NAMALWA (cell line): ENCODE measurements around the gene CLOCK.

Source experiments
- DNase-seq: peaks from one replicate; pipeline ENCODE4 v3.0.0-alpha.2; 2015; ENCODE audit warnings: low spot score

CLOCK gene

GRCh38 chr4:55469979-55470378 lies 76.7 kb downstream of the CLOCK start:
- no peak for DNase-seq

- DNase-seq: no peak
Observed at GRCh38 chr4:55468724-55469123, 78.0 kb downstream of the CLOCK start.

- no peak for DNase-seq
Observed at GRCh38 chr4:55466001-55466400, 80.7 kb downstream of the CLOCK start.

GRCh38 chr4:55458611-55459010 lies 88.1 kb downstream of the CLOCK start:
- no peak for DNase-seq

- DNase-seq: no peak
Observed at GRCh38 chr4:55458164-55458563, 88.5 kb downstream of the CLOCK start.

- DNase-seq: no peak
Observed at GRCh38 chr4:55450566-55450965, 96.1 kb downstream of the CLOCK start.

GRCh38 chr4:55447831-55448230 lies 98.9 kb downstream of the CLOCK start:
- DNase-seq: no peak

GRCh38 chr4:55447108-55447708 lies 99.5 kb downstream of the CLOCK start:
- no peak for DNase-seq

GRCh38 chr4:55446578-55446922 lies 100.2 kb downstream of the CLOCK start:
- DNase-seq: no peak

- no peak for DNase-seq
Observed at GRCh38 chr4:55445921-55446577, 100.7 kb downstream of the CLOCK start.

- no peak for DNase-seq
Observed at GRCh38 chr4:55444827-55445226, 101.9 kb downstream of the CLOCK start.

- DNase-seq: no peak
Observed at GRCh38 chr4:55442541-55442940, 104.2 kb downstream of the CLOCK start.

GRCh38 chr4:55440786-55441185 lies 105.9 kb downstream of the CLOCK start:
- DNase-seq: no peak

GRCh38 chr4:55439023-55439422 lies 107.7 kb downstream of the CLOCK start:
- DNase-seq: no peak

- DNase-seq: no peak
Observed at GRCh38 chr4:55438314-55438713, 108.4 kb downstream of the CLOCK start.

- no peak for DNase-seq
Observed at GRCh38 chr4:55437823-55438222, 108.9 kb downstream of the CLOCK start.

- no peak for DNase-seq
Observed at GRCh38 chr4:55437356-55437796, 109.3 kb downstream of the CLOCK start.

GRCh38 chr4:55435141-55435841 lies 111.4 kb downstream of the CLOCK start:
- DNase-seq: peak; percentile 19

GRCh38 chr4:55431710-55432336 lies 114.9 kb downstream of the CLOCK start:
- DNase-seq: no peak

- no peak for DNase-seq
Observed at GRCh38 chr4:55424791-55425190, 121.9 kb downstream of the CLOCK start.

GRCh38 chr4:55416176-55416575 lies 130.5 kb downstream of the CLOCK start:
- no peak for DNase-seq

GRCh38 chr4:55411621-55412020 lies 135.1 kb downstream of the CLOCK start:
- no peak for DNase-seq

GRCh38 chr4:55410431-55410830 lies 136.3 kb downstream of the CLOCK start:
- no peak for DNase-seq
